ENCODE measurements around the gene CD22. TPM values are rescaled to one million over a fixed set of nuclear protein-coding genes. Genes with fewer than 3 reads are reported as not detected.

The CD22 gene
- total and polyA plus RNA-seq, 2 of the 4 experiments (the other 2 are of a cell fraction): 0.18 to 0.22 TPM

DNA sequence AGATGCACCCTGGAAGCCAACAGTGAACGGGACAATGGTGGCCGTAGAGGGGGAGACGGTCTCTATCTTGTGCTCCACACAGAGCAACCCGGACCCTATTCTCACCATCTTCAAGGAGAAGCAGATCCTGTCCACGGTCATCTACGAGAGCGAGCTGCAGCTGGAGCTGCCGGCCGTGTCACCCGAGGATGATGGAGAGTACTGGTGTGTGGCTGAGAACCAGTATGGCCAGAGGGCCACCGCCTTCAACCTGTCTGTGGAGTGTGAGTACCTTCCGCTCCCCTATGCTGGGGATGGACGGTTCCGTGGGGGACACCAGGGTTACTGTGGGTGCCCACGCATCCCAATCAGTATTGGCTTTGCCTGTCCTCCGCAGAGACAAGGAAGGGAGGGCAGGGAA, 26.5 kb upstream of the CD22 start:
- DNase-seq (no peak), ATAC-seq (ENCODE audit: low read depth) (no peak)
- Histone ChIP-seq H3K36me3 (ENCODE audit: control insufficient read depth, insufficient read depth, low read length) (no peaks in the 10 kb centered on the region), H4K5ac (ENCODE audit: low read depth, low read length) (no peak overlapping the region), H3K4me1 (ENCODE audit: control insufficient read depth, insufficient read depth, low read length) (no peaks in the 10 kb centered on the region), H2AK5ac (ENCODE audit: low read depth, low read length) (no peak overlapping the region), H2BK20ac (ENCODE audit: low read depth, low read length) (no peak overlapping the region), H2AFZ (replicated peaks; ENCODE audit: low read length, poor library complexity) (peak overlapping the region; percentile 51), H3K27me3 (ENCODE audit: control insufficient read depth, insufficient read depth, low read length) (peaks cover 4% of the 10 kb centered on the region), H3K9ac (ENCODE audit: low read depth, low read length) (no peak overlapping the region), H2AK9ac (replicated peaks; ENCODE audit: low read depth, low read length, poor library complexity) (peak overlapping the region; percentile 42), H2BK15ac (ENCODE audit: low read depth, low read length) (no peak overlapping the region), H3K9me1 (ENCODE audit: insufficient read depth, low read length) (peaks cover 11% of the 10 kb centered on the region), H4K8ac (ENCODE audit: low read depth in 2 of 2, low read length in 2 of 2) (no peak overlapping the region), H3K56ac (ENCODE audit: extremely low read depth, insufficient read depth, low read length) (no peak overlapping the region), H3K4ac (ENCODE audit: low read depth, low read length) (no peak overlapping the region), H3K4me3 (ENCODE audit: insufficient read depth, low read depth, low read length) (no peak overlapping the region), H3K14ac (replicated peaks; ENCODE audit: low read depth, low read length) (no peak overlapping the region), H2BK120ac (ENCODE audit: low read depth, low read length) (no peak overlapping the region), H3K4me2 (ENCODE audit: low read depth, low read length) (no peak overlapping the region), H3K9me3 (ENCODE audit: control insufficient read depth, insufficient read depth, low read length) (no peaks in the 10 kb centered on the region), H4K20me1 (ENCODE audit: insufficient read depth, low read length) (no peaks in the 10 kb centered on the region), H3K27ac (ENCODE audit: insufficient read depth, low read length) (no peak overlapping the region), H3K79me1 (ENCODE audit: low read depth in 1 of 2, low read length in 2 of 2) (no peaks in the 10 kb centered on the region), H2BK5ac (ENCODE audit: low read depth, low read length, poor library complexity, severe bottlenecking) (no peak overlapping the region), H4K91ac (ENCODE audit: insufficient read depth, low read depth, low read length) (no peak overlapping the region), H3K18ac (ENCODE audit: low read depth, low read length) (no peak overlapping the region), H3K23ac (ENCODE audit: low read depth, low read length) (no peak overlapping the region)
- POLR2A ChIA-PET (ENCODE audit: unreplicated experiment): no interaction called here
- CTCF ChIA-PET: no interaction called here
- dilution Hi-C loops (cut with HindIII; ENCODE audit: low sequenced_read_pairs, unreplicated experiment): no loop called here
- no TSS peak for BruUV-seq (replicated peaks)
- in situ Hi-C loops (cut with MboI; ENCODE audit: low sequenced_read_pairs): no loop called here
- no peak for TF ChIP-seq FOS (IDR thresholded peaks at IDR 0.05; ENCODE audit: low read depth, low read length)
- no peak for TF ChIP-seq CEBPB (IDR thresholded peaks at IDR 0.05; ENCODE audit: low read depth, low read length)
- TF ChIP-seq RAD21 (IDR thresholded peaks at IDR 0.05; ENCODE audit: low read length): no peak
- no peak for TF ChIP-seq MAZ (IDR thresholded peaks at IDR 0.05; ENCODE audit: borderline replicate concordance, low read depth, low read length)
- no peak for TF ChIP-seq RCOR1 (IDR thresholded peaks at IDR 0.05; ENCODE audit: insufficient replicate concordance, low read length)
- TF ChIP-seq RFX5 (IDR thresholded peaks at IDR 0.05; ENCODE audit: low read depth, low read length): no peak
- no peak for TF ChIP-seq BHLHE40 (IDR thresholded peaks at IDR 0.05; ENCODE audit: low read depth, low read length)
- TF ChIP-seq, protein P1, sequence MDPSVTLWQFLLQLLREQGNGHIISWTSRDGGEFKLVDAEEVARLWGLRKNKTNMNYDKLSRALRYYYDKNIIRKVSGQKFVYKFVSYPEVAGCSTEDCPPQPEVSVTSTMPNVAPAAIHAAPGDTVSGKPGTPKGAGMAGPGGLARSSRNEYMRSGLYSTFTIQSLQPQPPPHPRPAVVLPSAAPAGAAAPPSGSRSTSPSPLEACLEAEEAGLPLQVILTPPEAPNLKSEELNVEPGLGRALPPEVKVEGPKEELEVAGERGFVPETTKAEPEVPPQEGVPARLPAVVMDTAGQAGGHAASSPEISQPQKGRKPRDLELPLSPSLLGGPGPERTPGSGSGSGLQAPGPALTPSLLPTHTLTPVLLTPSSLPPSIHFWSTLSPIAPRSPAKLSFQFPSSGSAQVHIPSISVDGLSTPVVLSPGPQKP (IDR thresholded peaks at IDR 0.05; ENCODE audit: borderline replicate concordance, low read depth, low read length): no peak
- no peak for TF ChIP-seq POLR2A (IDR thresholded peaks at IDR 0.05; ENCODE audit: low read depth, low read length)
- no peak for TF ChIP-seq CHD1 (IDR thresholded peaks at IDR 0.05; ENCODE audit: low read depth, low read length)
- TF ChIP-seq, protein P2, sequence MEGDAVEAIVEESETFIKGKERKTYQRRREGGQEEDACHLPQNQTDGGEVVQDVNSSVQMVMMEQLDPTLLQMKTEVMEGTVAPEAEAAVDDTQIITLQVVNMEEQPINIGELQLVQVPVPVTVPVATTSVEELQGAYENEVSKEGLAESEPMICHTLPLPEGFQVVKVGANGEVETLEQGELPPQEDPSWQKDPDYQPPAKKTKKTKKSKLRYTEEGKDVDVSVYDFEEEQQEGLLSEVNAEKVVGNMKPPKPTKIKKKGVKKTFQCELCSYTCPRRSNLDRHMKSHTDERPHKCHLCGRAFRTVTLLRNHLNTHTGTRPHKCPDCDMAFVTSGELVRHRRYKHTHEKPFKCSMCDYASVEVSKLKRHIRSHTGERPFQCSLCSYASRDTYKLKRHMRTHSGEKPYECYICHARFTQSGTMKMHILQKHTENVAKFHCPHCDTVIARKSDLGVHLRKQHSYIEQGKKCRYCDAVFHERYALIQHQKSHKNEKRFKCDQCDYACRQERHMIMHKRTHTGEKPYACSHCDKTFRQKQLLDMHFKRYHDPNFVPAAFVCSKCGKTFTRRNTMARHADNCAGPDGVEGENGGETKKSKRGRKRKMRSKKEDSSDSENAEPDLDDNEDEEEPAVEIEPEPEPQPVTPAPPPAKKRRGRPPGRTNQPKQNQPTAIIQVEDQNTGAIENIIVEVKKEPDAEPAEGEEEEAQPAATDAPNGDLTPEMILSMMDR (conservative IDR thresholded peaks at IDR 0.05; ENCODE audit: low read depth, low read length): no peak
- TF ChIP-seq SMC3 (IDR thresholded peaks at IDR 0.05; ENCODE audit: low read depth, low read length): no peak
- intact Hi-C loops (cut with micrococcal nuclease): no loop called here
- 59% methylated on average over 9 of the region's 16 CpGs; no CpG with 5 or more reads in 1 of the 2 experiments for WGBS, 2 experiments (ENCODE audit: extremely low coverage in 2 of 2, insufficient read length in 1 of 2)

Data from IMR-90 (cell line).